CD4-positive, alpha-beta T cell treated with Interleukin-21 for 1 hour (primary cell): ENCODE results near the gene PDSS1.
"Not testable (repeated sequence)": the region's sequence is repeated elsewhere in the genome, so short reads cannot be mapped to it uniquely, and the experiment has no call there.

ENCODE experiments used
- DNase-seq: peaks from one replicate; pipeline ENCODE4 v3.0.0-alpha.2; 2020

The PDSS1 gene

GRCh38 chr10:26741368-26741767 is 43.9 kb downstream of the PDSS1 start:
- DNase-seq: no peak

- DNase-seq: no peak
Observed at GRCh38 chr10:26743091-26743490, 45.6 kb downstream of the PDSS1 start.

GRCh38 chr10:26743841-26744240 is 46.3 kb downstream of the PDSS1 start:
- DNase-seq: no peak

GRCh38 chr10:26746061-26746460 is 48.6 kb downstream of the PDSS1 start:
- no peak for DNase-seq

GRCh38 chr10:26755443-26755903 is 58.0 kb downstream of the PDSS1 start:
- no peak for DNase-seq

- no peak for DNase-seq
Observed at GRCh38 chr10:26759008-26759407, 61.5 kb downstream of the PDSS1 start.

- no peak for DNase-seq
Observed at GRCh38 chr10:26765549-26765948, 68.0 kb downstream of the PDSS1 start.

- no peak for DNase-seq
Observed at GRCh38 chr10:26770069-26770468, 72.6 kb downstream of the PDSS1 start.

- no peak for DNase-seq
Observed at GRCh38 chr10:26773633-26774032, 76.1 kb downstream of the PDSS1 start.

- DNase-seq: no peak
Observed at GRCh38 chr10:26776258-26776657, 78.8 kb downstream of the PDSS1 start.

- DNase-seq: no peak
Observed at GRCh38 chr10:26777686-26778085, 80.2 kb downstream of the PDSS1 start.

- no peak for DNase-seq
Observed at GRCh38 chr10:26779176-26779860, 81.8 kb downstream of the PDSS1 start.

GRCh38 chr10:26780106-26780792 is 82.7 kb downstream of the PDSS1 start:
- DNase-seq: no peak

- DNase-seq: no peak
Observed at GRCh38 chr10:26780793-26781601, 83.5 kb downstream of the PDSS1 start.

- no peak for DNase-seq
Observed at GRCh38 chr10:26781797-26782196, 84.3 kb downstream of the PDSS1 start.

GRCh38 chr10:26787362-26787761 is 89.9 kb downstream of the PDSS1 start:
- DNase-seq: no peak

GRCh38 chr10:26789779-26790178 is 92.3 kb downstream of the PDSS1 start:
- not testable (repeated sequence) for DNase-seq

- DNase-seq: no peak
Observed at GRCh38 chr10:26790221-26790995, 92.9 kb downstream of the PDSS1 start.

GRCh38 chr10:26792758-26793495 is 95.4 kb downstream of the PDSS1 start:
- no peak for DNase-seq
